CD4-positive, alpha-beta T cell treated with Interferon alpha-2 for 1 hour (primary cell): ENCODE results near the gene PFN1.
"Not testable (repeated sequence)": the region's sequence is repeated elsewhere in the genome, so short reads cannot be mapped to it uniquely, and the experiment has no call there.

Experiments
- DNase-seq, 2 donors: peaks; one replicate each; pipeline ENCODE4 v3.0.0-alpha.2; 2020 to 2022

The PFN1 gene

DNA sequence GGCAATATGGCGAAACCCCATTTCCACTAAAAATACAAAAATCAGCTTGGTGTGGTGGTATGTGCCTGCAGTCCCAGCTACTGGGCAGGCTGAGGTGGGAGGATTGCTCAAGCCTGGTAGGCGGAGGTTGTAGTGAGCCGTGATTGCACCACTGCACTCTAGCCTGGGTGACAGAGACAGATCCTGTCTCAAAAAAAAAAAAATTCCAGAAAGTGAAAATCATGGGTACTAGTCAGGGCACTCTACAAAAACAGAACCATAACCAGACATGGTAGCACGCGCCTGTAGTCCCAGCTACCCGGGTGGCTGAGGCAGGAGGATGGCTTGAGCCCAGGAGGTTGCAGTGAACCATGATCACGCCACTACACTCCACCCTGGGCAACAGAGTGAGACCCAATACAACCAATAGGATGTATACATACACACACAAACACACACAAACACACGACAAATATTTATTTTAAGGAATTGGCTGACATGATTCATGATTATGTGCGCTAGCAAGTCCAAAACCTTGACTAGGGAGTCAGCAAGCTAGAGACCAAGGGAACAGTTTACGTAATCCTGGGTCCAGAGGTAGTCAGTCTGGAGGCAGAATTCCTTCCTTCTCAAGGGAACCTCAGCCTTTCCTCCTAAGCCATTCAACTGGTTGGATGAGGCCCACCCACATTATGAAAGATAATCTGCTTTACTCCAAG, 27.8 kb downstream of the PFN1 start:
- peak in 1 of 2 donors; percentile 37 for DNase-seq

DNA sequence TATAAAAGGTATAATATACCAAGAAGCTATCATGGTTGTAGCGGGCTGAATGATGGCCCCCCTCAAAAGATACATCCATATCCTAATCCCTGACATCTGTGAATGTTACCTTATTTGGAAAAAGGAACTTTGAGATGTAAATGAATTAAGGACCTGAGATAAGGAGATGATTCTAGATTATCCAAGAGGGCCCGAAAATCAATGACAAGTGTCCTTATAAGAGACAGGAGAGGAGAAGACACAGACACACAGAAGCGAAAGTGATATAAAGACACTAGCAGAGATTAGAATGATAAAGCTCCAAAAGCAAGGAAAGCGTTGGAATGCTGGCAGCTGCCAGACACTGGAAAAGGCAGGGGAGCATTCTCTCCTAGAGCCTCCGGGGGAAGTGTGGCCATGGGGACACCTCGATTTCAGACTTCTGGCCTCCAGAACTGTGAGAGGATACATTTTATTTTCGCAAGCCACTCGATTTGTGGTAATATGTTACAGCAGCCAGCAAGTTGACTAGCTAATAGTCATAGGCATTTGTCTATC, 28.8 kb downstream of the PFN1 start:
- no peak for DNase-seq

DNA sequence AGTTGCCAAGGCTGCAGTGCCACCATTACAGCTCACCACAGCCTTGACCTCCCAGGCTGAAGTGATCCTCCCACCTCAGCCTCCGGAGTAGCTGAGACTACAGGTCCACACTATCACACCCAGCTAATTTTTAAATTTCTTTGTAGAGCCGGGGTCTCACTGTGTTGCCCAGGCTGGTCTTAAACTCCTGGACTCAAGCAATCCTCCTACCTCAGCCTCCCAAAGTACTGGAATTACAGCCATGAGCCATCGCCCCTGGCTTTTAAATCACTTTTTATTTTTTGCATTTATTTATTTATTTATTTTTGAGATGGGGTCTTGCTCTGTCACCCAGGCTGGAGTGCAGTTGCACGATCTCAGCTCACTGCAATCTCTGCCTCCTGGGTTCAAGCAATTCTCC, 33.8 kb downstream of the PFN1 start:
- not testable (repeated sequence) for DNase-seq

DNA sequence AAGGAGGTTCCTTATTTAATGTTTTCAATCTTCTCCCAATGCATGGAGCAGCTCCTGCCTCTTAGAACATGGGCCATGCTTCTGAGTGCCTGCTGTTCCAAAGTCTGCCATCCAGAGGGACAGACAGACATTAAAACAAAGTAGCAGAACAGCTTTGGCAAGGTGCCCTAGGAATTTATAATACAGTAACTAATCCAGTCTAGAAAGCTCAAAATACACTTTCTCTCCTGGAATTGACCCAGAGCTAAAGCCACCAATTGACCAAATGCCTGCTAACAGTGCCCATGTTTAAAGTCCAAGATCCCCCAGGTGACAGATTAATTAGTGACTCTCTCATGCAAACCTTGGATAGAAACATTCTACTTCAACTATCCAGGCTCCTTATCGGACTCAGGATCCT, 34.3 kb downstream of the PFN1 start:
- DNase-seq: no peak

DNA sequence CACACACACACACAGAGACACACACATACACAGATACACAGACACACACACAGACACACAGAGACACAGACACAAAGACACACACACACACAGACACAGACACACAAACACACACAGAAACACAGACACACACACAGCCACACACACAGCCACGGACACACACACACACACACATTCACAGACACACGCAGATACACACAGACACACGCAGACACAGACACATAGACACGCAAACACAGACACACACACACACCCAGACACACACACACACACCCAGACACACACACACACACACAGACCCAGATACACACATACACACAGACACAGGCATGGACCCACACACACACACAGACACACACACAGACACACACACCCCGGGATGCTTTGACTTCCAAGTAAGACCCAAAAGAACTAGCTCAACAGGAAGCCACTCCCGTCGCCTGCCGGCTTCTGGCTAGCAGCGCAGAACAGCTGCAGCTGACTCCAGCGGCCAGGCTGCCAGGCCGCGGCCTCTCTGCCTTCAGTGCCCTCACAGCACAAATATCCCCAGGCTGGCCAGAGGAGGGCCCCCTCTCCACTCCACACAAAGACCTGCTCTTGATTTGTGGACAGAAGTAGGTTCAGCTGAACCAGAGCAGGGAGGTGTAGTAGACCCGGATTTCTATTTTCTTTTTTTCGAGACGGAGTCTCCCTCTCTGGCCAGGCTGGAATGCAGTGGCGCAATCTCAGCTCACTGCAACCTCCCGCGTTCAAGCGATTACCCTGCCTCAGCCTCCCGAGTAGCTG, 39.4 kb downstream of the PFN1 start:
- DNase-seq: peak; percentile 83 to 85

DNA sequence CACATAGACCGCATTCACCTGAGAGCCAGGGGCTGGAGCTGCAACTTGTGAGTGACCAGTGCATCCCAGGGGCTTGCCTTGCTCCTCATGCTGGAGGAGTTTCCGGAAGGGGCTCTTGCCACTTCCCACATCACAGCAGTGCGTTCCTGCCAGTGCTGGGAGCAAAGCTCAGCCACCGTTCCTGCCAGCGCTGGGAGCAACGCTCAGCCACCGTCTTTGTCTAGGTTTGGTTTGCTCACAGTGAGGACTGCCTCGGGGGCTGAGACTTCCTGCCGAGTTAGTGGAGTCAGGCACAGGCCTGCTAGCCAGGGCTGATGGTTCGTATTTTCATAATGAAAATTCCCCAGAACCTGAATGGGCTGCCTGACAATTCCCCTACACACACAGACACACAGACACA, 40.0 kb downstream of the PFN1 start:
- no peak for DNase-seq

DNA sequence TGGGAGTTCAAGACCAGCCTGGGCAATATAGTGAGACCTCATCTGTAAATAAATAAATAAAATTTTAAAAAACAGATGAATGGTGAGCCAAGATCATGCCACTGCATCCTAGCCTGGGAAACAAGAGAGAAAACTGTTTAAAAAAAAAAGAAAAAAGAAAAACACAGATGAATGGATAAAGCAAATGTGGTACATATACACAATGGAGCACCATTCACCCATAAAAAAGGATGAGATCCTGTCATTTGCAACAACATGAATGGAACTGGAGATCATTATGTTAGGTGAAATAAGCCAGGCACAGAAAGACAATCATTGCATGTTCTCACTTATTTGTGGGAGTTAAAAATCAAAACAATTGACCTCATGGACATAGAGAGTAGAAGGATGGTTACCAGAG, 41.7 kb downstream of the PFN1 start:
- DNase-seq: not testable (repeated sequence)

DNA sequence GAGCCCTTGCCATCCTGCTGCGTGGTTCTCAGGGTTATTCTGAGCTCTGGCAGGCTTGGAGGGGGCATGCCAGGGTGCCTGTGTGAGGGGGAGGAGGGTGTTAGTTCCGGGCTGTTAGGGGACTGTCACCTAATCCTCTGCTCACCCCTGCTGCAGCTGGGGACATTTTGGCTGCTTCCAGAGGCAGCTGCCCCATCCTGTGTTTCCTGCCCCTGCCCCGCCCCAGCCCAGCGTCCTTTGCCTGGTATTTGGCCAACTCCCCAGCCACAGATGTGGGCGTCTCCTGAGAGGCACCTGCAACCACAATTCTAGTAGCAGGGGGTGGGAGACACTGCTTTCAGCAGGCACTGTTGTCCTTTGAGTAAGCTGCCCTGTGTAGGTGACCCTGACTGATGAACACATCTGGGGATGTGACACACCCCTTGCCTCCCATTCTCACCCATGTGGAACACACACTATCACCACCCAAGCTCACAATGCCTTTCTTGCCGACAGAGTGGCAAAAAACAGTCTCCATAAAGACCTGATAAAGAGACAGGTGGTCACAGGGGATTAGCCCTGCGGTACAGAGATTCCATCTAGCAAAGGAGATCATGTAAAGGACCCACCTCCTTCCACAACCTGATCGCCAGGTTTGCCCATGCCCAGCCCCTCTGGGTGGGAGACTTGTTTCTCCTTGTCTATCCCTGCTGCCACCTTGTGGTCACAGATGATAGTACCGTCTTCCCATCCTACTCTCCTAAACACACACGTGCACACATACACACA, 45.1 kb downstream of the PFN1 start, which contains the start of gene CHRNE:
CHRNE (minus strand) TSS at position 48 of the 768 bp plus-strand sequence; CDS start at position 13, 35 bp downstream.
- DNase-seq: peak; percentile 82 to 86

DNA sequence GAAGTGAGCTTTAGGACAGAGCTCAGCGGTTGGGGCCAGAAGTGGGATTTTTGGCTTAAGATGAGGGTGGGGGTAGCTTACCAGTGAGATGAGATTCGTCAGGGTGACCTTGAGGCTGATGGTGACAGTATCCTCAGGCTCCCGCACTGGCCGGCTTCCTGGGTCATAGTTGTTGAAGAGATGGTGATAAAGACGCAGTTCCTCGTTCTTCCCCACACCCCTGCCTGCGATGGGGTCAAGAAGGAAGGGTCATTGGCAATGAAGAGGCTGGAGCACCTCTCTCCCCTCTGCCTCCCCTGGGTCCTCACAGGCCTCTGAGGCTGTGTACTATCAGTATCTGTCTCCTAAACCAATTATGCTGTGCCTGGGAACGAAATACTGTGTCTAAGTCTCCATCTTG, 45.8 kb downstream of the PFN1 start:
- DNase-seq: no peak

DNA sequence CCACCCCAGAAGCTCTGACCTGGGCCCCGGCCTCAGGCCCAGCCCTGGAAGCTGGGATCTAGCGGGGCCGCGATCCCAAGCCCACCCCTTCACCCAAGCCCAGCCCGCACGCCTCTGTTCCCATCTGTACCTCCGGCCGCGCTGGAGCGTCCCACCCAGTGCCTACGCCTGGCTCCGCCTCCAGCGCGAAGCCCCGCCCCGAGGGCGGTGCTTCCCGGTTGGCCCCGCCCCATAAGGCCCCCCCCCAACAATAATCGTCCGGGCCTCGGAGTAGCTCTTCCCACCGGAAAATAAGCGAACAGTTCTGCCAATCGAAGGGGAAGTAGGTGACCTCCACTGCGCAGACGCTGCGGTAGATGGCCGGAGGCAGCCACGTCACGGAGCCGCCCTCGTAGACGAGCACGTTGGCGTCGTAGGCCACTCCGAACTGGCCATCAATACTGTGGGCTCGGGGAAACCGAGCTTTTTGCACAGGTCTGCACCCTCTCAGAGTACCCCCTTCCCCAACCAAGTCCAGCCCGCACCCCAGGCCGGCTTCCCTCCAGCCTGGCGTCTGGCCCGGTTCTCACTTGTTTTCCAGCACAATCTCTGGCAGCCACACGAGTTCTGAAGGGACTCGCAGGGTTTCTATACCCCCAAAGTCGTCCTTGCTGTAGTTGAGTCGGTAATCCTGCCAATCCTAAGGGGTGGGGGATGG, 46.5 kb downstream of the PFN1 start:
- DNase-seq: peak; percentile 50 to 70

DNA sequence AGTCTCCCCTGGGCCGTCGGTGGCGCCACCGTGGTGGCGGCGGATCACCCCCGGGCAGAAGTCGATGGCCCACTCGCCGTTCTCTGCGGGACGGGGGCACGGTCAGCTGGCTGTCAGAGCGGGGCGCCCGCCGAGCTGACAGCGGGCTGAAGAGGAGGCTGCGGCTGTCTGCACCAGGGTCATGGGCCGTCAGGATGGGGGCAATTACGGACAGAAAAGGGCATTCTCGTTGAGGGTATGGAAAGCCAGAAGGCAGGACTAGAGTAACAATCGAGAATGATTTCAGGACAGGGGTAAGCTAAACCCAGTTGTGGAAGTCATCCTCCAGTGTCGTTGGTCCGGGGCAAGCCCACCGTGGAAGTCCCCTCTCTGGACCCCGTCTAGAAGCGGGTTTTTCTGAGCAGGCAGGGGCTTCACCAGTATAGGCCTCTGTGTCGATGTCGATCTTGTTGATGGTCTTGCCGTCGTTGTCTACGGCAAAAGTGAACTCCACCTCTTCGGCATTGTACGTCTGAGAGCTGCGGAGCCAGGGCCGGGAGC, 47.2 kb downstream of the PFN1 start:
- no peak for DNase-seq

DNA sequence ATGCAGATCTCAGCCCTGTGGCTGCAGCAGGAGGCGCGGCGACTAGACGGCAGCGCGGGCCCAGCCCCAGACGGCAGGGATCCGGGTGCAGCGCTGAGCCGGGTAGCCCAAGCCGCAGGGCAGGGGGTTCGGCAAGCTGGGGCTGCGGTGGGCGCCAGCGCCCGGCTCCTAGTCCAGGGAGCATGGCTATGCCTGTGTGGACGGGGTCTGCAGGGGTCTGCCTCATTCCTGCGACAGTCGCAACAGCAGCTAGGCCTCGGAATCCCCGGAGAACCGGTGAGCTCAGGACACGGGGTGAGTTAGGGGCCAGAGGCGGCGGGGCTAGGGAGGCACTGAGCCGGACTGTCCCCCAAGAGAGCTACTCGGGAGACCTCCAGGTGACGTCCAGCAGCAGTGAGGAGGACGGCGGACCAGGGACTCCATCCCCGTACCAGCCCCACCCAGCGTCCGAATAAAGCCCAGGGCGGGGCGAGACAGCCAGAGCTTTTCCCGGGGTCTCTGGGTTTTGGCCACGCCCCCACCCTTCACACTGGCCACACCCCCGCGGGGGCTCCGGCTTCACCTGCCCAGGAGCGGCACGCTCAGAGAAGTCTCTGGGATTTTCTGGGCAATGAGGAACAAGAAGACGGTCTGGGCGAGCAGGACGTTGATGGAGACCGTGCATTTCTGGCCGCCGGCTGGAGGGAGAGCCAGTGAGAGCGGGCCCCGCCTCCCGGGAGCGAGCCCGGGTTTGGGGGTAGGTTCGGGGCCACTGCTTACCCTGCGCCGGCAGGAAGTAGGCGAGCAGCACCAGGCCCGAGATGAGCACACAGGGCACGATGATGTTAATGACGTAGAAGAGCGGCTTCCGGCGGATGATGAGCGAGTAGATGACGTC, 47.9 kb downstream of the PFN1 start:
- DNase-seq: peak; percentile 83 to 86

DNA sequence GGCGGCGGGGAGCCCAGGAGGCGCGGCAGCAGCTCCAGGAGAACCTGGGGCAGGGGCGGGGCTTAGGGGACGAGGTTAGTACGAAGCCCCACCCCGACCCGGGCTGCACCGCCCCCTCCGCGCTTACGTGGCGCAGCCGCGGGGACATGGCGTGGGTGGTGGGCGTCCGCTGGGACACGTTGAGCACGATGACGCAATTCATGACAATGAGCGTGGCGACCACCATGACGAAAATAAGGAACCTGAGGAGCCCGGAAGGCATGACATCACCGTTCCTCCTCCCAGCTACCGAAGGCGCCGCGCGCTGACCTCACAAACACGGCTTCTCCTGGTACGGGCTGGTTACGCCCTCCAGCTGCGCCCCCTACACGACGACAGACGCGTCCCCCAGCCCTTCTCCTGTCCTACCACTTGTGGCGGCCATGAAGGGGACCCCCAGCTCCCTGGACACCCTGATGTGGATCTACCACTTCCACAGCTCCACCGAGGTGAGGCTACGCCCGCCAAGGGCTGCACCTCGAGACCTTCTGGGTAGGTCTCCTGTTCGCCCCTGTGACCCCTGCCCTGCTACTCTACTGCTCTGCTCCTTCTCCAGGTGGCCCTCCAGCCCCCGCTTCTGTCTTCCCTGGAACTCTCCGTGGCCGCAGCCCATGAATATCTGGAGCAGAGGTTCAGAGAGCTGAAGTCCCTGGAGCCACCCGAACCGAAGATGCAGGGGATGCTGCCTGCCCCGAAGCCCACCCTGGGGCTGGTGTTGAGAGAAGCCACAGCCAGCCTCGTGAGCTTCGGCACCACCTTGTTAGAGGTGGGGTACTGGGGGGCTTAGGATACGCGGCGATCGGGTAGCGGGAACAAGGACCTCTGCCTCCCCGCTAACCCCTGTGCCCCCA, 48.7 kb downstream of the PFN1 start, which contains the start of gene C17orf107:
C17orf107 (plus strand) TSS at position 196 of the 890 bp plus-strand sequence; CDS start at position 423, 227 bp downstream.
- peak; percentile 95 to 96 for DNase-seq

DNA sequence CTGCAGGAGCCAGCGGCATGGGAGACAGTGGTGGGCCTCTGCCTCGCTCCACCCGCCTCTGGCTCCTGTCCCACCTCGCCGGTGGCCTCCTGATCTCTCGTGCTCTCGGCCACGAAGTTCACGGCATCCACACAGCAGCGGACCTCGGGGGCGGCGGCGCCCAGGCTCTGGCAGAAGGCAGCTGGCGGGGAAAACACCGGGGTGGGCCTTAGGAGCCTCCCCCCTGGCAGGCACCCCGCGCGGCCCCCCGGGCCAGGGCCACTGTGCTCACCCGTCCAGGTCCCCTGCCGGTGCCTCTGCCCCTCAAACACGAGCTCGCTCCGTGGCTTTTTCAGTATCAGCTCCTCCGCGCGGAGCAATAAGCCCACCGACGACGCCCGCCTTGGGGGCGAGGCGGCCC, 49.4 kb downstream of the PFN1 start:
- DNase-seq: no peak

DNA sequence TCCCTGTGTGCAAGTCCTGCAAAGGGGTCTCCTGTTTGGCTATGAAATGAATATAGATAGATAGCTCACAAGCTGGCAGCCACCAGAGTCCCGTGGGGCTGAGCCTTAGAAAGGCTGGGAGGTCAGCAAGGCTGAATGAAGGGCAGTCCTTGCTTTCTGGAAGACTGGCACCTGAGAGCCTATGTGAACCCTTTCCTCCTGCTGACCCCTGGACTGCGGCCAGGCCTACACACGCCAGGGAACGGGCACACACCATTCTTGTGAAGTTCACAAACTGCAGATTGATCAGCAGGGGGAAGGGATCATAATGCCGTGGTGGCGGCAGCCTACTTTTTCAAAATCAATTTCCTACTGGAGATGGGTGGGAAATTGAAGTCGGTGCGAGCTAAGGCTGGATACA, 50.0 kb downstream of the PFN1 start:
- no peak for DNase-seq

DNA sequence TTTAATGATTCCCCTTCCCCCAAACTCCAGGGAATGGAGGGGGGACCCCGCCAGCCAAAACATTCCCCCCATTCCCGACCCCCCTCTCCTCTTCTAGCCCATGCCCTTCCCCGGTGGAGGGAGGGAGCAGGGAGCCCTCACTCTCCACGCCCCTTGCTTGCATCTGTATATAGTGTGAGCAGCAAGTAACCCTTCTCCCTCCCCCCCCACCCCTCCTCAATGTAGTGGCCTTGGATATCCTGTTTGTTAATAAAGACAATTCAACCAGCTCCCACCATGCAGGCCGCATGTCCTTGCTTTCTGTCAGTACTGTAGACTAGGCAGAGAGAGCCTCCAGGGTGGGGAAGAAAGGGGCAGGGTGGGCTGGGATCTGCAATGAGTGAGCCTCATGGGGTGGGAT, 50.5 kb downstream of the PFN1 start:
- DNase-seq: no peak

DNA sequence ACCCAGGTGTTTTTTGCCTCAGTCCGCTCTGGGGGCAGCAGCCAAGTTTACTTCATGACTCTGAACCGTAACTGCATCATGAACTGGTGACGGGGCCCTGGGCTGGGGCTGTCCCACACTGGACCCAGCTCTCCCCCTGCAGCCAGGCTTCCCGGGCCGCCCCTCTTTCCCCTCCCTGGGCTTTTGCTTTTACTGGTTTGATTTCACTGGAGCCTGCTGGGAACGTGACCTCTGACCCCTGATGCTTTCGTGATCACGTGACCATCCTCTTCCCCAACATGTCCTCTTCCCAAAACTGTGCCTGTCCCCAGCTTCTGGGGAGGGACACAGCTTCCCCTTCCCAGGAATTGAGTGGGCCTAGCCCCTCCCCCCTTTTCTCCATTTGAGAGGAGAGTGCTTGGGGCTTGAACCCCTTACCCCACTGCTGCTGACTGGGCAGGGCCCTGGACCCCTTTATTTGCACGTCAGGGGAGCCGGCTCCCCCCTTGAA, 51.1 kb downstream of the PFN1 start:
- no peak for DNase-seq

DNA sequence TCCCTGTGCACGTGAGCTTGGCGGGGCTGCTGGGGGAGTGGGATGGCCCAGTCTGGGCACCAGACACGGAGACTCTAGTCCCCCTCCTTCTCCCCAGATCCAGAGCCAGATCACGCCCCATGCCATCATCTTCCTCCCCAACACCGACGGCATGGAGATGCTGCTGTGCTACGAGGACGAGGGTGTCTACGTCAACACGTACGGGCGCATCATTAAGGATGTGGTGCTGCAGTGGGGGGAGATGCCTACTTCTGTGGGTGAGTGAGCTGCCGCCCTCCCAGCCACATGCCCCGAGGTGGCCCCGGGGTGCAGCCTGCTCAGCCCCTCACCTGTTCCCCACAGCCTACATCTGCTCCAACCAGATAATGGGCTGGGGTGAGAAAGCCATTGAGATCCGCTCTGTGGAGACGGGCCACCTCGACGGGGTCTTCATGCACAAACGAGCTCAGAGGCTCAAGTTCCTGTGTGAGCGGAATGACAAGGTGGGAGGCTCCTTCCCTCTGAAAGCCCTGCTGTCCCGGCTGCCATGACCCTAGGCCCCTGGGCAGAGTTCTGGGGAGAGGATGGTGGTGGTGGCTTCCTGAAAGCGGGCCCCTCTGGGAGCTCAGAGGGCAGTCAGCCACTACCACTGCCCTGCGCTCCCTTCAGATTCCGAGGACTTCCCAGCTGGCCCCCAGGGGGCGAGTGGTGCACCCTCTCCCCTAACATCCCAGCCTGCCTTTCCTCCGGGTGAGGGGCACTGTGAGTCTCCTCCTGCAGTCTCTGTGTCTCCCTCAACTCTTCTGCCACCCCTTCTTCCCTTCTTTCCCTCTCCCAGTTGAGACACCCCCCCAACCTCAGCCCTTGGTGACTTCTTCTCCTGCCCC, 51.8 kb downstream of the PFN1 start:
- no peak for DNase-seq
